ENCODE results near the gene FABP3. TPM values are rescaled to one million over a fixed set of nuclear protein-coding genes. Genes with fewer than 3 reads are reported as not detected.

FABP3 gene
- total and polyA plus RNA-seq, 10 of the 15 experiments (the other 5 are each of a cell fraction or from before 2014, with no cell fraction given) = 0.36 to 1.2 (median 0.67) TPM; not detected in 2

- SMC1A ChIA-PET (ENCODE audit: uncharacterized antibody, unreplicated experiment) = interaction anchor here (0.6 to 1.4 kb wide), 6 partner anchors 9 to 1911 kb away, joined by 3 to 4 read pairs (median 3); no protein-coding TSS in a partner anchor
- peak; percentile 7 for TF ChIP-seq PBX3 (IDR thresholded peaks at IDR 0.05; ENCODE audit: insufficient replicate concordance, low read depth, low read length)
- no peak for TF ChIP-seq RAD51 (IDR thresholded peaks at IDR 0.05)
- TF ChIP-seq HDAC2 (IDR thresholded peaks at IDR 0.05) = no peak
- no peak for TF ChIP-seq BCLAF1 (IDR thresholded peaks at IDR 0.05)
- peak; percentile 64; the same call in 1 of the 2 replicates for TF ChIP-seq PKNOX1 (IDR thresholded peaks at IDR 0.05)
- TF ChIP-seq ZNF217 (IDR thresholded peaks at IDR 0.05) = no peak
- no peak overlapping the region for H3K4me2 ChIP-seq (ENCODE audit: control insufficient read depth, insufficient read depth)
- H3K4me3 ChIP-seq = no peak overlapping the region
- in situ Hi-C loops (cut with MboI) (no loop called here), intact Hi-C loops (cut with micrococcal nuclease; ENCODE audit: unreplicated experiment) (no loop called here)
- no peak for DNase-seq (ENCODE audit: low read depth, low spot score)
- no peaks in the 10 kb centered on the region for H3K79me2 ChIP-seq (ENCODE audit: control insufficient read depth, insufficient read depth, low read length)
- no peak for FAIRE-seq
- no peak overlapping the region for H2AFZ ChIP-seq (ENCODE audit: control insufficient read depth, low read depth, low read length)
- POLR2A ChIA-PET = no interaction called here
- no peaks in the 10 kb centered on the region for H3K27me3 ChIP-seq (replicated peaks in 1 of 2; ENCODE audit: control insufficient read depth in 2 of 2, insufficient read depth in 2 of 2, low read length in 1 of 2)
- peaks cover 0 to 3% of the 10 kb centered on the region in 2 experiments; a peak in 2 of 4 replicates for H3K36me3 ChIP-seq (ENCODE audit: control insufficient read depth in 2 of 2, insufficient read depth in 2 of 2, low read length in 1 of 2)
- no peak overlapping the region for H3K27ac ChIP-seq (ENCODE audit: control insufficient read depth, insufficient read depth)
- H3K9ac ChIP-seq (ENCODE audit: control insufficient read depth, insufficient read depth, low read length) = no peak overlapping the region
- CTCF ChIA-PET = interaction anchor here (0.6 to 1.2 kb wide), 5 partner anchors 9 to 525 kb away, joined by 3 to 5 read pairs (median 3); no protein-coding TSS in a partner anchor
- H3K9me3 ChIP-seq (replicated peaks; ENCODE audit: control insufficient read depth, insufficient read depth, low read length) = no peaks in the 10 kb centered on the region
- no peaks in the 10 kb centered on the region for H4K20me1 ChIP-seq (ENCODE audit: control insufficient read depth, insufficient read depth)
- H3K4me1 ChIP-seq (ENCODE audit: control insufficient read depth, insufficient read depth, low read length) = no peaks in the 10 kb centered on the region
- no peak for ATAC-seq
- RAD21 ChIA-PET (ENCODE audit: unreplicated experiment) = interaction anchor here (1.0 kb wide), 1 partner anchor 161 kb away, joined by 3 read pairs; no protein-coding TSS in a partner anchor
- no TSS peak for BruUV-seq (replicated peaks)
- 100% methylated on average over 1 of the region's 1 CpG for WGBS (ENCODE audit: insufficient coverage, insufficient replicate concordance, low lambda C conversion rate, missing lambda C conversion rate)
Measured at GRCh38 chr1:31326461-31326860, 46.4 kb downstream of the FABP3 start.

Data from GM12878 (cell line).